Loucy (cell line): ENCODE results near the gene PRAMEF18.
"Not testable (repeated sequence)": the region's sequence is repeated elsewhere in the genome, so short reads cannot be mapped to it uniquely, and the experiment has no call there.

Experiments
- CTCF ChIP-seq: fragments of 200-600 bp; sonication (generic); conservative IDR thresholded peaks from 2 replicates; pipeline ENCODE4 v1.5.1; 2014; ENCODE audit warnings: mild to moderate bottlenecking, antibody characterized with exemption, low read length
- EZH2phosphoT487 ChIP-seq: fragments of 200-600 bp; IDR thresholded peaks from 2 replicates; pipeline ENCODE4 v1.6.1; 2018; ENCODE audit warnings: antibody characterized with exemption, mild to moderate bottlenecking, moderate library complexity, borderline replicate concordance

- TF ChIP-seq CTCF, EZH2phosphoT487: not testable (repeated sequence)
These were observed 3.2 kb downstream of the PRAMEF18 start for GRCh38 chr1:13222788-13223187.
